ENCODE results near the gene VWA3B. TPM values are rescaled to one million over a fixed set of nuclear protein-coding genes. Genes with fewer than 3 reads are reported as not detected.
A peak's percentile ranks its signal among the peaks of the same experiment; 100 is the strongest.

The VWA3B gene
- total RNA-seq, 1 donor from 2014 or later: not detected

DNA sequence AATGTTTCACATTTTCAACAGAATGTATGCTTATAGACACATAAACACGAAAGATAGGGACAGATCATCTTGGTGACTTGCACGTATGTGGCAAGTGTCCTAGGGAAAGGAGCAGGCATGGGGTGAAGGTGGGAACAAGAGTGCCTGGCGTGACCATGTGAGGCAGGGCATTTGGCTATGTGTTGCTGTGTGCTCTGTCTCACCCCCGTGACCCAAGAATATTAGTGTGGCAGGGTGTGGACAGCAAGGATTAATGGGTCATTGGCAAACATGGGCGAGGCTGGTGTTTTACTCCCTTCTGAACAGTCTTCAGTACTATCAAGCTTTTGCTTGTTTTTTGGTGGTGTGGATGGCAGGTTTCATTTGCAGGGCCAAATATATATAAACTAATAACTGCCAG lies 1.3 kb upstream of the VWA3B start:
- no peaks in the 10 kb centered on the region for H3K36me3 Mint-ChIP-seq (ENCODE audit: low read depth, unreplicated experiment)
- no peaks in the 10 kb centered on the region for H4K20me1 ChIP-seq (ENCODE audit: insufficient read depth, low read length)
- H3K36me3 ChIP-seq (ENCODE audit: insufficient read depth, low read length): no peaks in the 10 kb centered on the region
- DNase-seq (ENCODE audit: low read depth) (no peak), FAIRE-seq (no peak)
- no peak overlapping the region for H3K27ac ChIP-seq (ENCODE audit: low read depth, low read length)
- H3K27ac Mint-ChIP-seq (ENCODE audit: unreplicated experiment): no peak overlapping the region
- peaks cover 57% of the 10 kb centered on the region for H3K27me3 Mint-ChIP-seq (ENCODE audit: low read depth, unreplicated experiment)
- H3K4me2 ChIP-seq (ENCODE audit: low read length): no peak overlapping the region
- H3K9me3 Mint-ChIP-seq (ENCODE audit: unreplicated experiment): peaks cover 2% of the 10 kb centered on the region
- no peaks in the 10 kb centered on the region for H3K79me2 ChIP-seq (ENCODE audit: insufficient read depth, low read length)
- no peak overlapping the region for H3K4me3 ChIP-seq (ENCODE audit: insufficient read depth, low read depth, low read length)
- H3K9me3 ChIP-seq (ENCODE audit: insufficient read depth, low read depth, low read length): no peaks in the 10 kb centered on the region
- peaks cover 9% of the 10 kb centered on the region for H3K4me1 ChIP-seq (ENCODE audit: insufficient read depth, low read length)
- peaks cover 3% of the 10 kb centered on the region for H3K4me1 Mint-ChIP-seq (ENCODE audit: low read depth, unreplicated experiment)
- no peak overlapping the region for H3K9ac ChIP-seq (ENCODE audit: low read length)
- TF ChIP-seq CTCF (IDR thresholded peaks at IDR 0.05; ENCODE audit: insufficient read depth, low read depth, low read length): no peak
- no peak for TF ChIP-seq EZH2 (IDR thresholded peaks at IDR 0.05; ENCODE audit: insufficient read depth, low read length)
- peaks cover 25% of the 10 kb centered on the region for H3K27me3 ChIP-seq (ENCODE audit: insufficient read depth, low read length)
- no peak overlapping the region for H2AFZ ChIP-seq (ENCODE audit: low read depth, low read length)
- H3K4me3 Mint-ChIP-seq (ENCODE audit: unreplicated experiment): peak overlapping the region; percentile 47

DNA sequence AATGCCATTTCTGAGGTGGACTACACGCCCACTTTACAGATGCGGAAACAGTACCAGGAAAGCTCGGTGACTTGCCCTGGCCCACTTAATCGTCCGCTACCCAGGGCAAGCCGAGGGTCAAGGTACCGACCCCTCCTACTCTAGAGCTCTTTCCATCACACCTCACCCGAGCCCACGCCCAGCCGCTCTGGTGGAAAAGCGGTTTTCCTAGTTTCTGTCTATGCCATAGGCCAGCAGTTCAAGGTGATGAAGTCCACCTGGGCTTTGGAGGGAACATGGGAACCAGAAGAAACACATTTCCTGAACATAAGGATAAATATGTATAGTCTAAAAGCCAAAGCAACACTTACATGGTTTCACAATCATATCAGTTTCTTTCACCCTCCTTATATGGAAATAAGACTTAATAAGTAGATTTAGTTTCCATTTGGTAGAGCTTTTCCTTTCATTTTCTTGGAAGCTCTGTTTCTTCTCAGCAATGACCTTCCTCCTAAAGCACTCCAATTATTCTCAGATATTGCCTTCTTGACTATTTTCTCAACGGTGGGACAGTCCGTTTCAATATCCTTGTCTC lies 567 bp downstream of the VWA3B start:
- peak overlapping the region; percentile 85 for H3K4me3 Mint-ChIP-seq (ENCODE audit: unreplicated experiment)
- Histone ChIP-seq H3K4me2 (ENCODE audit: low read length) (peak overlapping the region; percentile 94), H3K9me3 (ENCODE audit: insufficient read depth, low read depth, low read length) (no peaks in the 10 kb centered on the region), H3K79me2 (ENCODE audit: insufficient read depth, low read length) (no peaks in the 10 kb centered on the region), H3K27me3 (ENCODE audit: insufficient read depth, low read length) (peaks cover 25% of the 10 kb centered on the region), H3K9ac (ENCODE audit: low read length) (peak overlapping the region; percentile 29), H3K4me3 (ENCODE audit: insufficient read depth, low read depth, low read length) (peak overlapping the region; percentile 61), H3K27ac (ENCODE audit: low read depth, low read length) (no peak overlapping the region), H4K20me1 (ENCODE audit: insufficient read depth, low read length) (no peaks in the 10 kb centered on the region), H3K4me1 (ENCODE audit: insufficient read depth, low read length) (peaks cover 9% of the 10 kb centered on the region), H2AFZ (ENCODE audit: low read depth, low read length) (peak overlapping the region; percentile 86), H3K36me3 (ENCODE audit: insufficient read depth, low read length) (no peaks in the 10 kb centered on the region)
- no peaks in the 10 kb centered on the region for H3K9me3 Mint-ChIP-seq (ENCODE audit: unreplicated experiment)
- peaks cover 3% of the 10 kb centered on the region for H3K4me1 Mint-ChIP-seq (ENCODE audit: low read depth, unreplicated experiment)
- no peak for TF ChIP-seq CTCF (IDR thresholded peaks at IDR 0.05; ENCODE audit: insufficient read depth, low read depth, low read length)
- TF ChIP-seq EZH2 (IDR thresholded peaks at IDR 0.05; ENCODE audit: insufficient read depth, low read length): no peak
- DNase-seq (ENCODE audit: low read depth) (no peak), FAIRE-seq (no peak)
- no peak overlapping the region for H3K27ac Mint-ChIP-seq (ENCODE audit: unreplicated experiment)
- H3K36me3 Mint-ChIP-seq (ENCODE audit: low read depth, unreplicated experiment): no peaks in the 10 kb centered on the region
- peaks cover 64% of the 10 kb centered on the region for H3K27me3 Mint-ChIP-seq (ENCODE audit: low read depth, unreplicated experiment)

- peaks cover 9% of the 10 kb centered on the region for H3K4me1 ChIP-seq (ENCODE audit: insufficient read depth, low read length)
- no peaks in the 10 kb centered on the region for H3K36me3 ChIP-seq (ENCODE audit: insufficient read depth, low read length)
- Mint-ChIP-seq H3K4me1 (ENCODE audit: low read depth, unreplicated experiment) (peaks cover 3% of the 10 kb centered on the region), H3K36me3 (ENCODE audit: low read depth, unreplicated experiment) (no peaks in the 10 kb centered on the region), H3K27ac (ENCODE audit: unreplicated experiment) (no peak overlapping the region), H3K4me3 (ENCODE audit: unreplicated experiment) (no peak overlapping the region), H3K27me3 (ENCODE audit: low read depth, unreplicated experiment) (peaks cover 64% of the 10 kb centered on the region), H3K9me3 (ENCODE audit: unreplicated experiment) (no peaks in the 10 kb centered on the region)
- H3K9ac ChIP-seq (ENCODE audit: low read length): no peak overlapping the region
- H2AFZ ChIP-seq (ENCODE audit: low read depth, low read length): no peak overlapping the region
- TF ChIP-seq EZH2 (IDR thresholded peaks at IDR 0.05; ENCODE audit: insufficient read depth, low read length): no peak
- TF ChIP-seq CTCF (IDR thresholded peaks at IDR 0.05; ENCODE audit: insufficient read depth, low read depth, low read length): no peak
- FAIRE-seq (no peak), DNase-seq (ENCODE audit: low read depth) (no peak)
- no peak overlapping the region for H3K4me2 ChIP-seq (ENCODE audit: low read length)
- no peaks in the 10 kb centered on the region for H3K9me3 ChIP-seq (ENCODE audit: insufficient read depth, low read depth, low read length)
- no peaks in the 10 kb centered on the region for H4K20me1 ChIP-seq (ENCODE audit: insufficient read depth, low read length)
- no peaks in the 10 kb centered on the region for H3K79me2 ChIP-seq (ENCODE audit: insufficient read depth, low read length)
- H3K27ac ChIP-seq (ENCODE audit: low read depth, low read length): no peak overlapping the region
- H3K4me3 ChIP-seq (ENCODE audit: insufficient read depth, low read depth, low read length): no peak overlapping the region
- H3K27me3 ChIP-seq (ENCODE audit: insufficient read depth, low read length): peaks cover 22% of the 10 kb centered on the region
Observed at GRCh38 chr2:98088261-98088660, 1.3 kb downstream of the VWA3B start.

Data from astrocyte (in vitro differentiated cells and primary cell).